ENCODE measurements around the gene POLR2B.

DNA sequence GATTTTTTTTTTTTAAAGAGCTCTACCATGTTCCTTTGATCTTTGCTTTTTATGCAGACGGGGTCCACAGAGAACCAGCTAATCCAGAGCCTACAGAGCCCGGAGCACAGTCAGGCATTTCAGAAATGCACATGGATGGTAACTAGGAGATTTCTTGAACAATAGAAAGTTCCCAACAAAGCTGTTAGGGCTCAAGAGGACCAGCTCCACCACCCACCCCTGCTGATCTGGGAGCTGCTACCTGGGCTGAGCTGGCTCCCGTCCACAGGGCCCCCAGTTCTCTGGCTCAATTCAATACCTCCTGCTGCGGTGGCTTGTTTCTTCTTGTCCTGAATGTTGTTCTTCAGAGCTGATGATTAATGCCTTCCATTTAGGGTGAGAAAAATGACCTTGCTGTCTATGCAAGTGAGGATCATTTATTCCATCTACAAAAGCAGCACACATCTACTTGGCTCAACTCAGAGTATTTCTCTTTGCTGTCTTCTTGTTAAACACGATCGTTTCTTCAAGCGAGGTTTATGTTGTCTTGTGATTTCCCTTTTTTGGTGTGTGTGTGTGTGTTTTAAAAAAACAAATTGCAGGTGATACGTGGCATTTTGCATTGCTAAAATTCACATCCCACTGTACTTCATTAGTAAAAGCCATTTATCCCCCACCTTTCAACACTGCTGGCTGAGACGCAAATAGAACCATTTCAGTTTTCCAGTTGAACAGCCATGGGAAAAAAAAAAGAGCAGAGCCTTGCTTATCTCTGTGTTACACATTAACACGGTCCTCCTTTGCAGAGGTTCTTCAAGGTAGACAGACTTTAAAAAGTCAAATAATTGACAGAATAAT is 100.2 kb downstream of the POLR2B start:
- TF ChIP-seq CTCF (IDR thresholded peaks at IDR 0.05) (no peak), POLR2A (IDR thresholded peaks at IDR 0.05) (no peak)
